ENCODE results near the gene FAR1.

FAR1 gene

DNA sequence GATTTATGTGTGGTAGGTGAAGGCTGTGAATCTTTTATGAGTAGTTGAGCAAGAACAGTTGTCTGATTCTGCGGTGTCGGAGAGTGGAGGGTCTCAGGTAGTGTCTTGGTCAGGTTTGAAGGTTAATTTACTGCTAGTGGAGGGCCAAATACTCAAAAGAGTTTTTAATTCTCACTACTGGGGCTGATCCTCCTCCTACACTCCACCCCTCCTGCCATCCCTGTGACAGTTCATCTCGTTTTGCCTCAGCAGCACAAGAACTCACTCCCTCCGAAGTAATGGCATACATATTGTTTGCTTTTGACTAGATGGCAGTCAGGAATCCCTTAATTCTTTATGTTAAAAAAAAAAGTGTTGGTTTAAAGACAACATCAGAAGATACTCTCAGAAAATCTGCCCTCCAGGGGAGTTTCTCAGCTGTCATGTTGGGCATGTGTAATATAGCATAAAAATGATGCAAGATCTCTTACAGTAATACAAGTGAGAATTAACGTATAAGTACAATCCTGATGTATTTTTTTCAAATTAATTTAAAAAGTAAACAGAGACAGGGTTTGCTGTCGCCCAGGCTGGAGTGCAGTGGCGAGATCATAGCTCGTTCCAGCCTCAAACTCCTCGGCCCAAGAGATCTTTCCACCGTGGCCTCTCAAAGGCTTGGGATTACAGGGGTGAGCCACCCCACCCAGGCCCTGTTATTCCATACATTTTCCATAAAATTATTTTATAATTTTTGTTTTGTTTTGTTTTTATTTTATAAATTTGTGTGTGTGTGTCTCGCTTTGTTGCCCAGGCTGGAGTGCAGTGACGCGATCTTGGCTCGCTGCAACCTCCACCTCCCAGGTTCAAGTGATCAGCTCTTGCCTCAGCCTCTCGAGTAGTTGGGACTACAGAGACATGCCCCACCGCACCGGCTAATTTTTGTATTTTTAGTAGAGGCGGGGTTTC is 1.3 kb downstream of the FAR1 start:
- peak; percentile 54 for DNase-seq

DNA sequence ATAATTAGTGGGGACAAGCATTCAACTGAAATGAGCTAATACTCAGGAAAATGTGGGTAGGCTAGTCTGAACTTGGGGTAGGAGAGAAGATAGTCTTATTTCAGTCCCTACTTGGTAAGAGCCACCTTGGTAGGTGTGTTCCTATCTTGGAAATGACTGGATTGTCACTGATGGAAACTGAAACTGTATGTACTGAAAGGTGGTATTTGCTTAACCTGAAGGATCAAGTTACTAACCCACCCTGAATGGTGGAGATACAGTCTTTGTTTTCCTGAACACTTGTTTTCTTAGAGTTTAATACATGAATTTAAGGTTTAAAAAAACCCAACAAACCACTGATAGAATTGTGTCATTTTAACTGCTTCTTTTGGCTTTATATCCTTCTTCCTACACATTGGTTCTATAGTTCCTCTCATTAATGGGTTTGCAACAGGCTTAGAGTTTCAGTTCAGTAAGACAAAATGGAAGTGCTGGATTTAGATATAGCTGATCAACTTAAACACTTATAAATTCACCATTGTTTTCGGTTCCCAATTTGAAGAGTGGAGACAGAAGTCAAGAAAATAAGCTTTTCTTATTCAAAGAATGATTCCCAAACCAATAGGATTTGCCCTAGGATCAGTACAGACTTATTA is 4.2 kb downstream of the FAR1 start:
- peak; percentile 58 for DNase-seq

DNA sequence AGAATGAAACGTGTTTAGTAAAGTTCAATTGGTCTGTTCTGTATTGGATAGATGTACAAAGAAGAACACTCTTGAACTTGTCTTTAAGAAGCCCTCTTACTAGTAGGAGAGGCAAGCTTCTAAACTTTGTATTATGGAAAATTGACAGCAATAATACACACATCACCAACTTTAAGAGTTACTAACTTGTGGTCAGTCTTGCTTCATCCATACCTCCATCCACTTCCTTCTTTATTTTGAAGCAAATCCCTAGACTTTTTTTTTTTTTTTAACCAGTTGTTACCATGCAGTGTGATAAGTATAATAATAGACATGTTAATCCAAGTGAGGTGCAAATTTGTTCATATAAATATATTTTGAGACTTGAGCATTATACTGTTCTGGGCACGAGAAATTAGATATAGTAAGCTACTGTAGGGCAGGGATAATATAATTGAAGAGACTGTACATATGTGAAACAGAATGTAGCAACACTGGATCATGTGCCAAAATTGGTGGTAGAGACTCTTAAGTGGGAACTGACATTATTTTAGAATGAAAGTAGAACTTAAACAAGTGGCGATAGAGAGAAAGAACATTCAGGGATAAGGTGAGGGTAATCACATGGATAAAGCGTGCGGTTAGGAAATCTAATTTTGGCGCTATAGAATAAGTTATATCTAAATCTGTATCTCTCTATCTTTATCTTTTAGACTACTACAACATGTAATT is 6.5 kb downstream of the FAR1 start:
- peak; percentile 83 for DNase-seq

DNA sequence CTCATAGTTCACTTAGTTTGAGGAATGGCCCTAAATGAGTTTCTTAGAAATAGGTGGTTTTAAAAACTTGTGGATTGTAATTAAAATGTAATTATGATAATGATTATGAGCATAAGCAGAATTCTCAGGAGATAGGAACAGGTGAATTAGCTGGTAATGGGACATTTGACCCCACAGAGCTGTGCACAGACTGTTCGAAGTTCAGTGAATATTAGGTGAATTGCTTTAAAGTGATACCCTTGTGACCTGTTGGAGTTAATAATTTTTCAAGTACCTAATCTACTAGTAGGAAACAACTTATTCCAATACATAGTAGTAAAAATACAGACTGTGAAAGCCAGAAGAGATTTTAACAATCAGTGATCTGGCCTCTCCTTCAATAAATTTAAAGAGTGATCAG is 8.1 kb downstream of the FAR1 start:
- DNase-seq = no peak

DNA sequence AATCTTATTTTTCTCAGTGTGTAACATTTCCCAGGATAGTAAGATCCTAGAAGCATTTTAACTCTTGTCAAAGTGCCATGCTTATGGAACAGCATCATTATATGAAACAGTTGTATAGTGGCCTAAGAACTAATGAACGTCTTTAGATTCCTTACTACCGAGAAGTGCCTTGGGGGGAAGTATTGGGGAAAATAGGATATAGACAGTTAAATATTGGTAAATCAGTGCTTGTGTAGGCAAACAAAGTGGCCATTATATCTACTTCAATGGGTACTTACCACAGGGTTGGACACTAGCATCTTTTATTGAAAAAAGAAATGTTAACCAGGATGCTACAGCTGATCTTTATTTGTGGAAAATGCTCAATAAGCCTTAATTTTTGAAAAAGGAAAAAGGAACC is 11.3 kb downstream of the FAR1 start:
- no peak for DNase-seq

DNA sequence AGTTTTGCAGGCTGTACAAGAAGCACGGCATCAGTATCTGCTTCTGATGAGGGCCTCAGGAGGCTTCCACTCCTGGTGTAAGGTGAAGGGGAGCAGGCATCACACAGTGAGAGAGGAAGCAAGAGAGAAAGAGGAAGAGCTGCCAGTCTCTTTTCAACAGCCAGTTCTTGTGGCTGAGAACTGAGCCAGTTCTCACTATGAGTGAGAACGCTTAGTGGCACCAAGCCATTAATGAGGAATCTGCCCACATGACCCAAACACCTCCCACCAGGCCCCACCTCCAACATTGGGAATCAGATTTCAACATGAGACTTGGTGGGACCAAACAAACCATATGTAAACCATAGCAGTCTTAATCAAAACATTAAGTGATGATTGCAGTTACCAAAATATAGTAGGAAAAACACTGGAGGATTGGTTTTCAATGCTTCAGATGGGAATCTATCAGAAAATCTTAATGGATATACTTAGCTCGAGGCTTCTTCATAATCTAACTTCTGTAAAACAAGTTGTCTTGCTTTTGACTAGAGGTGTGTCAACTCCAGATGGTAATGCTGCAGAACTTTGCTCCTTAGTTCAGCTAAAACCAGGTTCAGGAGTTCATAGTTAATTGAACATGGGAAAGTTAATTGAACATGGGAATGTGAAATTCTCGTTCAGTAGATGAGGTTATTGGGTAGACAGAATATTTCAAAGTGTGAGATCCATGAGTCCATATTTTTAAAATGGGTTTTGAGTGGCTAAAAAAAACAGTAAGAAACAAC is 12.2 kb downstream of the FAR1 start:
- DNase-seq = peak; percentile 64

DNA sequence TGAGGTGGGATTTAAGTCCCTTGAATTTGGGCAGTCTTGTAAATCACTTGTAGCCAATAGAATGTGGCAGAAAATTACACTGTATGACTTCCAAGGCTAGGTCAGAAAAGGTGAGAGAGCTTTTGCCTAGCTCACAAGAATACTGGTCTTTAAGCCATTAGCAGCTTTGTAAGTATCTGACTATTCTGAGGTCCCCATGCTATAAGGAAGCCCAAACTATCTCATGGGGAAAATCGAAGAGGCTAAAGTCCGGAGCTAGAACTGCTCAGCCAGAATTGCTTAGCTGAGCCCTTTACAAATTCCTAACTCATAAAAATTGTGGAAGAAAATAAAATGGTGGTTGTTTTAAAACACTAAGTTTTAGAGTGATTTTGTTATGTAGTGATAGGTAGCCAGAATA is 13.0 kb downstream of the FAR1 start:
- DNase-seq = no peak

DNA sequence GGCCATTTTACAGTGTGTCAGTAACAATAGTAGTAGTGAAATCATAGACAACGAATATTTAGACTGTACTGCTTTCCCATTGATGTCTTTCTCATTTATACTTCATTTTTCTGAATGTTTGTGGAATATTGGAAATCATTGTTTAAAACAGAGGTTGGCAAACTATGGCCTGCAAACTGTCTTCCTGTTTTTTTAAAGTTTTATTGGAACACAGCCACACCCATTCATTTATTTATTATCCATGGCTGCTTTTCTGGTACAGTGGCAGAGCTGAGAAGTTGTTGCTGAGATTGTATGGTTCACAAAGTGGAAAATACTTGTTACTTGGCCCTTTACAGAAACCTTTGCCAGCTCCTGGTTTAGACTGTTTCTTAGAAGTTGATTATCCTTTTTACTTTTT is 13.7 kb downstream of the FAR1 start:
- no peak for DNase-seq

DNA sequence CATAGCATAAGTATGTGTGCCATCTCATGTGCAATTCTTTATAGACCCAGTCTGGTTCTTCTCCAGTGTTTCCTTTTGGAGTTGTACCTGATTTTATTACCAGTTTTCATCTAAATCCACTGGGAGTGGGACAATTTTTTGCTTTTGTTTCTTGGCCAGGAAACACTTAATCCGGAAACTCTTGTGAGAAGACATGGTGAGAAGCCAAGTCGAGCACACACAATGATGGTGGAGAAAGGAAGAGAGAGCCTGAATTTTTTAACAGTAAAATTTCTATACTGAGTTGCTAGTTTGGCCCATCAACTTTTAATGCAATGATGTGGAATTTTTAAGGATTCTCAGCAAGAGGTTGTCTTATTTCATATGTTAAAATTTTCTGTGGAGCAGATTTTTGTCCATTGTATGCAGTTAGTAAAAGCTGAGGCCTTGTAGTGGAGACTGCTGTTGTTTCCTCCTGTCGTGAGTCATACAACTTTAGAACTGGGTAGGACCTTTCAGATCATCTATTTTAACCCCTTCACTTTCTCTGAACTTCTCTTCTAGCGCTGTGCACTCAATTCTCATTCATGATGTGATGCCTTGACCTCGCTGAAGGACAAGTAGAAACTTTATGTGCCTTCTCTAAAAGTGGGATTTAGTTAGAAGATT is 17.1 kb downstream of the FAR1 start:
- no peak for DNase-seq

DNA sequence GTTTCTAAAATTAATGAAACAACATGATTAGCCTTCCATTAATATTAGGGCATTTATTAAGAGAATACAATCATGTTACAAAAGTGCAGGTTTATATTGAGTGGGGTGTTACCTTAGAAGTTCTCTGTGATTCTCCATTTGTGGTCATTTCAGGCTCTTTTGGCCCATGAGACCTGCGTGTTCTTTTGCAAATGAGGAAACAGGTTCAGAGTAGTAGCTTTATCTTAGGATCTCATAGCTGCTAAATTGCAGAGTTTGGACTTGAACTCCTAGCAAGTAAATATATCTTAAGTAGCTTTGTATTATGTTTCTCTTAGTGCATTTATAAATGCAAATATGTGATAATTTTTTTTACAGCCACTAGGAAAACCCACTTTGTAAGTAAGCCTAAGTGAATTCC is 18.3 kb downstream of the FAR1 start:
- no peak for DNase-seq

DNA sequence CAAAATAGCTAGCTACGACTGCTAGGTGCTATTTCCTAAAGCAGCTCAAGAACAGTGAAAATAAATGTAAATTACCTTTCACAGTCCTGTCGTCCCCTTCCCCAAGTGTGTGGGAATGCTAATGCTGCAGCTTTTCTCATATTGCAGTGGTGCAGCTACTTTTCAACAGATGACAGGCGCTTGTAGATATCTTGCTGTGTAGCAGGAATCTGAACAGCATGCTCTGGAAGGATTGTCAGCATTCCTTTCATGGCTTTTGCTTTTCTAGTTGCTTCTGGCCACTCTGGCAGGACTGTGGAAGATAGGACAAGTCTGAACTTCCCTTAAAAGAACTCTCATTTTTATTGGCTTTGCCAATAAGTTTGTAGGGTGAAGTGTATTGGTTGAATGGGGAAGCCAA is 18.8 kb downstream of the FAR1 start:
- DNase-seq = no peak

DNA sequence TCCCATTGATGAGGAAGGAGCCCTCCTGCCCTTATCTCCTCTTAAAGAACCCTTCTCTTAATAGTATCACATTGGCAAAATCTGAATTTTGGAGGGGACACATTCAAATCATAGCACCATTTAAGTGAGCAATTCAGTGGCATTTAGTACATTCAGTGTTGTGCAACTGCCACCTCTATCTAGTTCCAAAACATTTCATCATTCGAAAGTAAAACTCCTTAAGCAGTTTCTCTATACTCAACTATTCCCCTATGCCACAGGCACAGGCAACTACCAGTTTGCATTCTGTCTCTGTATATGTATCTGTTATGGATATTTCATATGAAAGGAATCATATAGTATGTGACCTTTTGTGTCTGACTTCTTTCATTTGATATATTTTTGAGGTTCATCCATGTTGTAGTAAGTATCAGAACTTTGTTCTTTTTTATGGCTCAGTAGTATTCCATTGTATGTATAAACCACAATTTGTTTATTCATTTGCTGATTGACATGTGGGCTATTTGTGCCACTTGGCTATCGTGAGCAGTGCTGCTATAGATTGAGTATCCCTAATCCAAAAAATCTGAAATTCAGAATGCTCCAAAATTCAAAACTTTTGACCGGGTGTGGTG is 22.9 kb downstream of the FAR1 start:
- DNase-seq = peak; percentile 64

DNA sequence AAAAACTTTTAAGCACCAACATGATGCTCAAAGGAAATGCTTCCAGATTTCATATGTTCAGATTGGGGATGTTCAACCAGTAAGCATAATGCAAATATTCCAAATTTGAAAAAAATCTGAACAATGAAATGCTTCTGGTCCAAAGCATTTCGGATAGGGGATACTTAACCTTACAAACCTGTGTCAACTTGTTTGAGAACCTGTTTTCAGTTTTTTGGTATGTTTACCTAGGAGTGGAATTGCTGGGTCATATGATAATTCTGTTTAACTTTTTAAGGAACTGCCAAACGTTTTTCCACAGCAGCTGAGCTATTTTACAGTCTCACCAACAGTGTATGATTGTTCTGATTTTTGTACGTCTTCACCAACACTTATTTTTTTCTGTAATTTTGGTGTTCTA is 23.7 kb downstream of the FAR1 start:
- no peak for DNase-seq

DNA sequence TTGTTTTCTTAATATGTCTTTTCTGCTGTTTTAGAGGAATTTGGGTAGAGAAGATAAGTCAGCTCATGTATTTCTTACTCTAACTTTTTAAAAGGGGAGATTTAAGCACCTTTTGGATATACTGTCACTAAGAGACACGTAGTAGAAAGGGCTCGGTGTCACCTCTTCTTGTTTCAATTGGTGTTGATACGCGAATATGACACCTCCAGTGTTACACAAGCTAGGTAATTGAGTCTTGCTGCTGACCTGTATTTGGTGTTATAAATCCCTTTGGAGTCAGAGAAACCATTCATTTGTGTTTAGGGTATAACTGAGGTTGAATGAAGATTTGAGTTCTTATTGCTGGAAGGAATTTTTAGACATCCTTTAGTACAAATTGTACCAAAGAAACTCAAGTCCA is 25.6 kb downstream of the FAR1 start:
- no peak for DNase-seq

DNA sequence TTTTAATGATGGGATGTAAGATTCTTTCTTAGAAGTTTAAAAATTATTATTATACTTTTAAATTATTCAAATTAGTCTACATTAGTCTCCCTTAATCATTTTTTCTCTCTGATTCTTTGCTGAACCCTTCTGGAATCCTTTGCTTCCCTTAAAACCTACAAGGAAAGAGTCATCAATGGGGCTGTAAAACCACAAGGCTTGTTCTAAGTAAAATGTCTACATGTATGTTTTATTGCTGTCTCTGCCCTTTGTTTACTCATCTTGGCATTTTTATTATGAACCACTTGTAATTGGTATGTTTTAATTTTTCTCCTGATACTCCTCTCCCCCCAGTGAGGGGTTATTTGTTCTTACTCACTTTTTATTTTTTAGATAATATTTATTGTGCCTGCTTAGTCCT is 27.4 kb downstream of the FAR1 start:
- no peak for DNase-seq

DNA sequence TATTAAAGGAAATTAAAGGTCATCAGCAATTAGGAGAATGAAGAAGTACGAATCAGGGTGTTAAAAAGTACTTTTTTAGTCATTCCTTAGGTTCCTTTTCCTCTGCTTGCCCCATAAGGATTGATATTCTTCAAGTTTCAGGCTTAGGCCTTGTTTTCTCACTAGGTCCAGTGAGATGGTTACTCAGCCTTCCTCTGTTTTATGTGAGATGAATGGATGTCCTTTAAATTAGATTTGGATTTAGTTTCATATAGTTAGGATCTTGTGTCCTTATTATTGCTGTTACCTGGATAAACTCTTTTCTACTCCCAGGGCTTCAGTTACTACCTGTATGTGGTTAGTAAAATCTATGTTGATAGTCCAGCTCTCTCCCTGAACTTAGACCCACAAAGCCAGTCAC is 29.2 kb downstream of the FAR1 start:
- DNase-seq = no peak

DNA sequence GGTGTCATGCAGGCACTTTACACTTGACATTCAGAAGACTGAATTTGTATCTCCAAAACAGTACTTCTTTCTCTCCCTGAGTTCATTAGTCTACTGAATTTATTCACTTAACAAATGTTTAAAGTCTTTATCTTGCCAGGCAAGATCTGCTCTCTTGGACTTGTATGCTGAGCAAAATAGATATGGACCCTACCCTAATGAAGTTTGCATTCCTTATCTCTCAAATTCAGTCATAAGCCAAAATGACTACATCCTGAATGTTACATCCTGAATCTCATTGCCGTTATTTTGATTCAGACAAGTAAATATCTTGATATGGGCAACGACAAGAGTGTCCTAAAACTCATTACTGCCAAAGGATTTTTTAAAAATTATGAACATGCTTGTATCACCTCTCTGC is 29.7 kb downstream of the FAR1 start:
- no peak for DNase-seq

DNA sequence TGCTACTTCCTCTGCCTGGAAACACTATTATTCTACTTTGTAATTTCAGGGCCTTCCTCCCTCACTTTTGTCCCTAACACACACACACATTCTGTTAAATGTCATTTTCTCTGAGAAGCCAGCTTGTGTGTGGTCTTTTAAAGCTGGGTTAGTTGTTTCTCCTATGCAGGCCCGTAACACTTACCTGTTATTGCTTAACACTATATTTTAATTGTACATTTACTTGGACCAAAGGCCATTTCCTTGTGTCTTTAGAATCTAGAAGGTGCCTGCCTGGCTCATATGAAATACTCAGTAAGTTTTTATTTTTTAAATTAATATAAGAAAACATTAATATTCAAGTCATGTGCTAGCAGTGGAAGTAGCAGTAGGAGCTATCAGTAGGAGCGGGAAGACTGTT is 30.6 kb downstream of the FAR1 start:
- no peak for DNase-seq

DNA sequence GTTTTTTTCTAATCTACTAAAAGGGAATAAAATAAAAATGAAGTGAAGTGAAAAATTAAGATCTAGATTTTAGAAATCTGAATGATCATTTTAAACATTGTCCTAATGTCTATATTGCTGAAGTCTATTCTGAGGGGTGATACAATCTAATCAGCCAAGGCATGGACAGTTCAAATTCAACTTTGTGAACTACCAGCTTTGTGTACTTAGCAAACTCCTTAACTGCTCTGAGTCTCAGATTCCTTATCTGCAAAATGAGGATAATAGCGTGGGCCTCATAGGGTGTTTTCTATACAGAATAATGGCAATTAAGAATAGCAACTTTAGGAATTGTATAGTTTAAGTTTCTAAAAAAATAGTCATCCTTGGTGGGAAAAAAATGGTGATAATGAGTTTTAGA is 31.4 kb downstream of the FAR1 start:
- DNase-seq = no peak

DNA sequence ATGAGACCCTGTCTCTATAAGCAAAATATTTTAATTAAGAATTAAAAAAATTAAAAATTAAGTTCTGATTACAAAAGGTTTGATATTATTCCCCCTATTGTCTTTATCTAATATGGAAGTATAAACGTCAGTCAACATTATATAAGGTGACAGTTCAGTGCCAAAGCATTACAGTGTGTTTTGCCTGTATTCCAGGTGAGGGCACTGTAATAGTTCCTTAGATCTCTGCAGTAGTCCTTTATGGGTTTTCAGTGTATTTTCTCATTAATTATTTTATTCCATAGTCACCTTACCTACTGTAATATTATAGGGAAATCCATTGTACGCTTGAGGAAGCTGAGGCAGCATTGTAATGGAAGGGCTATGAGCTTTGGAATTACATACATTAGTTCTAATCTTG is 33.0 kb downstream of the FAR1 start:
- DNase-seq = no peak

DNA sequence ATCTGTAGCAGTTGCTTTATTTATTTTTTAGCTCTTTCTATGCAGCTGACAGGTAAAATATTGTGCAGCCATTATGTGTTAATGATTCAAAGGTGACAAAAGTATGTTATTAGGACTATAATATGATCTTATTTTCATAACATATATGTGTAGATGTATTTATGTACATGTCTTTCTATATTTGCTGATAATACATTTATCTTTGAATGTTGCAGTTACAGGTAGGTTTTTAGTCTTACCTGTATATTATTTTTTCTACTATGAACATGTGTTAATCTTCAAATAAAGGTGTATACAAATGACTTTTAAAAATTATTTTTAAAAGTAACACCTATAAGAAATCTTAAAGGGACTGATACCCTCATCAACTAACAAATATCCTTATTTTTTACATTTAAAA is 33.6 kb downstream of the FAR1 start:
- DNase-seq = no peak

DNA sequence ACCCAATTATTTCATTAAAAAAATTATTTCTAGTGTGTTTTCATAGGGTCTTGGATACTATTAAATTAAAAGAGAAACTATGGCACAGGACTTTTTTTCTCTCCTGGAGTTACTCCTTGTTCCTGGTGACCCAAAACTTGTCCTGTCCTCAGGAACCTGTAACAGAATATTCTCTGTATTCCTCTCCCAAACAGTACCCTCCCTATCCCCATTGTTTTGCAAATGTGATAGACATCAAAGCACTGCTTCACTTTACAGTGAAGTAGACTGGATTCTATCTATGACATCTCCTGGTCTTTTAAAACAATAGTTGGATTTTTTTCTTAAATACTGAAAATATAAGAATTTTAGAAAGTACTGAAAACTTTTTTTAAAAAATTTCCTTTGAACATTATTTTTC is 37.2 kb downstream of the FAR1 start:
- no peak for DNase-seq

All from suppressor macrophage treated with lipopolysaccharide for 4 hours (primary cell).